ENCODE data around the gene LCNL1.
"Not testable (repeated sequence)": the region's sequence is repeated elsewhere in the genome, so short reads cannot be mapped to it uniquely, and the experiment has no call there.

The LCNL1 gene

GRCh38 chr9:137022662-137023008, 39.8 kb downstream of the LCNL1 start:
- DNase-seq (ENCODE audit: low spot score) (no peak), FAIRE-seq (no peak)

GRCh38 chr9:137023157-137023556, 40.4 kb downstream of the LCNL1 start:
- DNase-seq (ENCODE audit: low spot score) (no peak), FAIRE-seq (no peak)

- FAIRE-seq: no peak
- DNase-seq (ENCODE audit: low spot score): no peak
These were observed 40.8 kb downstream of the LCNL1 start for GRCh38 chr9:137023583-137023991.

- DNase-seq (ENCODE audit: low spot score): no peak
- no peak for FAIRE-seq
These were observed 42.7 kb downstream of the LCNL1 start for GRCh38 chr9:137025517-137025966.

GRCh38 chr9:137026384-137026783, 43.6 kb downstream of the LCNL1 start:
- no peak for FAIRE-seq
- DNase-seq (ENCODE audit: low spot score): no peak

GRCh38 chr9:137026828-137027227, 44.0 kb downstream of the LCNL1 start:
- FAIRE-seq: no peak
- DNase-seq (ENCODE audit: low spot score): no peak

GRCh38 chr9:137027369-137028262, 44.8 kb downstream of the LCNL1 start, which contains the start of gene ABCA2:
Gene ABCA2 (minus strand): TSS chr9:137028237. CDS start chr9:137028140, 97 bp downstream.
- DNase-seq (ENCODE audit: low spot score) (peak; percentile 11), FAIRE-seq (no peak)

- DNase-seq (ENCODE audit: low spot score): peak; percentile 39
- FAIRE-seq: no peak
These were observed 45.7 kb downstream of the LCNL1 start for GRCh38 chr9:137028263-137029057.

- DNase-seq (ENCODE audit: low spot score): peak; percentile 55
- no peak for FAIRE-seq
These were observed 46.5 kb downstream of the LCNL1 start for GRCh38 chr9:137029058-137029936.

- FAIRE-seq: no peak
- no peak for DNase-seq (ENCODE audit: low spot score)
These were observed 47.2 kb downstream of the LCNL1 start for GRCh38 chr9:137030006-137030405.

GRCh38 chr9:137030538-137031527, 48.0 kb downstream of the LCNL1 start:
- DNase-seq (ENCODE audit: low spot score) (peak; percentile 7), FAIRE-seq (no peak)

- DNase-seq (ENCODE audit: low spot score) (no peak), FAIRE-seq (no peak)
These were observed 49.3 kb downstream of the LCNL1 start, which contains the start of gene FUT7 for GRCh38 chr9:137031904-137032640. Gene FUT7 (minus strand): TSS chr9:137032088. CDS start chr9:137031991, 97 bp downstream.

GRCh38 chr9:137032858-137033257, 50.1 kb downstream of the LCNL1 start:
- no peak for FAIRE-seq
- no peak for DNase-seq (ENCODE audit: low spot score)

- FAIRE-seq; DNase-seq (ENCODE audit: low spot score): not testable (repeated sequence)
These were observed 50.7 kb downstream of the LCNL1 start for GRCh38 chr9:137033481-137033880.

GRCh38 chr9:137034039-137034708, 51.4 kb downstream of the LCNL1 start:
- FAIRE-seq (no peak), DNase-seq (ENCODE audit: low spot score) (no peak)

GRCh38 chr9:137034709-137035506, 52.1 kb downstream of the LCNL1 start:
- no peak for FAIRE-seq

More at GRCh38 chr9:137034709-137035506, 52.1 kb downstream of the LCNL1 start:
- peak; percentile 74 for DNase-seq (ENCODE audit: low spot score)

Data from RCC 7860 (cell line).